COR-L47 (cell line): ENCODE results near the gene TENM4.

Experiments
- DNase-seq: peaks from one replicate; lab custom pipeline; 2025; lab: John Stamatoyannopoulos, UW

The TENM4 gene

DNA sequence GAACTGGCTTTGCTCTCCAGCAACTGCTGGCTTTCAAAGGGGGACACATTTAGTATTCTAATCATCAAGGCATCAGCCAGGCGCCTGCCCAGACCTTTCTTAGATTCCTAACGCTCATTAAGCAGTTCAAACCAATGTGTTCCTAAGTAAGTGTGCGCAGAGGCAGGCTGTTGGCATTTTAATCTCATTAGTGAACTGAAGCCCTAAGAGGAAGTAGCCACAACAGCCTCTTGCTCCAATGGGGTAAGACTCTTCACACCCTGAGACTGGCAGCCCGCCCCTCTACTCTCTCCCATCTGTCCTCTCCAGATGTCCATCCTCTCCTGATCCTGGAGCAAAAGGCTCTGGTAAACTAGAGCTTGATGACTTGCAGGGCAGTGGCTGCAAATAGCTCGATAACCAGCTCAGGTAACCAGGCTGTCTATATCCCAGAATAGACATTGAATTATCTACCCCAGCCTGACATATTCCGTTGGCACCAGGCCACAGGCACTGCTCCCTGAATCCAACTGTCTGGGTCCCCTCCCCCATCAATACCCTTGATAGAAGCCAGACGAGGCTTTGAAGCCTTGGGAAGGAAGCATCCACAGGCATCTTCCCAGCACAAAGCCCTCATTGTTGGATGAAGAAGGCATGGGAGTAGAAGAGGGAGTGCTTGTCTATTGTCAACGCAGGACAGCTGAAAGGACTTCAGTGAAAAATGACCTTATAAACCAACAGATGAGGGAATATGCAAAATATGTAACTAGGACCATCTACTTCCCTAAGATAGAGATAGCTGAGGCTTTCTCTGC lies 321.1 kb downstream of the TENM4 start:
- DNase-seq = no peak

DNA sequence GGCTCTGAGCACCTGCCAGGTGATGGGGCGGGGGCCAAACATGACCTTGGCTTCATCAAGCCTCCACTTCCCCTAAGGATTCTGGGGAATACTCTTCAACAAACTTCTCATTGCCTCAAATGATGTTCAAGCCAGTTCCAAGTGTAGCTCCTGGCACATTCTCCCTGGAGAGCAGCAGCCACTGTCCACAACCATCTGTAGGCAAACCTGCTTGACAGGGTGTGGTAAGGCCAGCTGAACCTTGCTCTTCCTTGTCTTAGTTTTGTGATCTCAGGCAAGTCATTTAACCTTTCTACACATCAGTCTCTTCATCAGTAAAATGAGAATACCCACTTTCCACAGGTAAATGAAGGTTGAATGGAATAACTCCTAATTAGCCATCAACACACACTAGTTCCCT lies 323.3 kb downstream of the TENM4 start:
- no peak for DNase-seq

DNA sequence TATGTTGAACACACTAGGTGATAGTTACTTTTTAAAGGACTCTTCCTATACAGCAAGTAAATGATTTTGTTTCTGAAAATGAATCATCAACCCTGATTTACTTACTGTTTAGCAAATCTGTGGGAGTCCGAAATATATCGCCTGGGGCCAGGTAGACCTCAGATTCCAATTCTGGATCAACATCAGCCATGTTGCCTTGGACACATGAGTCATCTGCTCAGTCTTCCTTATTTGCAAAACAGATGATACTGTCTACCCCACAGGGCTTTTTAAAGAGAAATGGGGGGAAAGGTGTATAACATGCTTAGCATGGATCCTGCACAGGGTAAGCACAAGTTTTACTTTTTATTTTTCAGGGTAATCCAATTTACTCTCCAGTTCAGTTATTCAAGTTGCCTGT lies 324.2 kb downstream of the TENM4 start:
- no peak for DNase-seq

DNA sequence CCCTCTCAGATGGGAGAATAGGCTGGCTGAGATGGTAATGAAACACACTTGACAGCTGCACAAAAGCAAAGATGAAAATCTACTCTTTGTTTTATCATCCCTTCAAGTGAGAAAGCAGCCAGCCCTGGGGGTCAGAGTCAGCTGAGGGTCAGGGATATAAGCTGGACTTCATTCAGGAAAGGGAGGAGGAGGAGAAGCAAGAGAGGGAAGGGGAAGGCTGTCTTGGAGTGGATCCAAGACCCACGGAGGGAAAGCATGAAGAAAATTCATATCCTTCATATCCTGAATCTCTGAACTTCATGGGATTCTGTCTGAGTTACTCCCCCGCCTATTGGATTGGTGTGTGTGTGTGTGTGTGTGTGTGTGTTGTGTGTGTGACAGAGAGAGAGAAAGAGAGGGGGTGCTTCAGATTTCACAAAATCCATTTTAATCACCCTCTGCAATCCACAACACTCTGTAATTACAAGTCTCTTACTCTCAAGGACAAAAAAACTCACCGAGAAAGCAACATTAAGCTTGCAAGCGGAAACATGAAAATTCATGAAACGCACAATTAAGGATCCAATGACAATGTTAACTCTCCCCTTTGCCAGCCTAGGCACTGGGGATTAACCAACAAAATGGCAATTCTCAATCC lies 327.7 kb downstream of the TENM4 start:
- DNase-seq = no peak

DNA sequence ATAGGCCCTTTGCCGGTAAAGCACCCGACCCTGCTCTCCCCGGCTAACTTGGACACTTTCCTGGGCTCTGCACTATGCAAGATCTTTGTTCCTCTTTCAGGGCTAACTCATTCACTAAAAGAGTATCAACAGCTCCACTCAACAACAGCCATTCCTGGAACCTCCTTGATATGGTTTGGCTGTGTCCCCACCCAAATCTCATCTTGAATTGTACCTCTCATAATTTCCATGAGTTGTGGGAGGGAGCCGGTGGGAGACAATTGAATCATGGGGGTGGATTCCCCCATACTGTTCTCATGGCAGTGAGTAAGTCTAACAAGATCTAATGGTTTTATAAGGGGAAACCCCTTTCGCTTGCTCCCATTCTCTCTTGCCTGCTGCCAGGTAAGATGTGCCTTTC lies 330.0 kb downstream of the TENM4 start:
- DNase-seq = no peak

DNA sequence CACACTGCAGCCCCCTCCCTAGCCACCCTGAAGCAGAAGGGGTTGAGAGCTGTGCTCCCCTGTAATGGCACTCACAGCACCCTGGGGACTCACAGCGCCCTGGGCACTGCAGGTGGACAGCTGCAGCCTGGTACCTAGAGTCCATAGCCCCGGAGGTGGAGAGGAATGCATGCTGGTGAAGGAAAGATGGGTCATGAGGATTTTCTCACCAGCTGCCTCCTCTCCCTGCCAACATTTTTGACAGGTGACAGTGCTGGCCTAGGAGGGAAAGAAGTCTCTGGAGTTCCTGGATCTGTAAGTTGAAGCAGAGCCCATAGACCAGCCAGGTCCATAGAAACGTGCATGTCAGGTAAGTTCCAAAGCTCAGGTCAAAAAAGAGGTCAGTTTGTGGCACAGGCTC lies 330.5 kb downstream of the TENM4 start:
- no peak for DNase-seq

DNA sequence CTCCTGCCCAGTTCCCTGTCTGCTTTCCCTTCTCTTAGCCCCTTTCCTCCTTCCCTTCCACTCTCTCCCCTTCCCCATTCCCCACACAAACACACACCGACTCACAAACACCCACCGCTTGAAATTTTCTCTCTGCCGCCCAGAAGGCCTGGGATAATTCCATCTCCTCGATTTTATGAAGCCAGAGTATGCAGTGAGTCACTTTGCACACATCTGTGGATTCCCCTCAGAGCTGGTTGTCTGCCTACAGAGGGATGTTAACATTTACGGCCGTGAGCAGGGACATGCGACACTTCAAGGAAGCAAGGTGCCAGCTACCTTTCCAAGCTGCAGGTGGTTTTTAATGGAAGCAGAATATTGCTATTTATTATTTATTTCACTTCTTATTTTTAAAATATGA lies 332.0 kb downstream of the TENM4 start:
- DNase-seq = no peak

DNA sequence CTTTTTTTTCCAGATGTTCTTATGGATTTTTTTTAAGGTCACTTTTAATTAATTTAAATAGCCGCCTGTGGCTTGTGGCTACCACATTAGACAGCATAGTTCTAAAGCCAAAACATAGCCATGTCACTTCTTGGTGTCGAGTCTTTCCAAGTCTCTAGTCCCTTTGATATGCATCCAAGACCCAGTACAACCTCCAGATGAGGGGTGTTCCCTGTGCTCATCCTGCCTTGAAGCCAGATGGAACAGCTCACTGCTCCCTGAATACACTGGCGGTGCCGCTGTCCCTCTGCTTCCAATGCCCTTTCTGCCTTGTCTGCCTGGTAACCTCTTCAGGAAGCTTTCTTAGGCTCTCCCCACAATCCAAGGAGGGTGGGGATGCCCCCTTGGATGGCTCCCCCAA lies 338.0 kb downstream of the TENM4 start:
- no peak for DNase-seq

DNA sequence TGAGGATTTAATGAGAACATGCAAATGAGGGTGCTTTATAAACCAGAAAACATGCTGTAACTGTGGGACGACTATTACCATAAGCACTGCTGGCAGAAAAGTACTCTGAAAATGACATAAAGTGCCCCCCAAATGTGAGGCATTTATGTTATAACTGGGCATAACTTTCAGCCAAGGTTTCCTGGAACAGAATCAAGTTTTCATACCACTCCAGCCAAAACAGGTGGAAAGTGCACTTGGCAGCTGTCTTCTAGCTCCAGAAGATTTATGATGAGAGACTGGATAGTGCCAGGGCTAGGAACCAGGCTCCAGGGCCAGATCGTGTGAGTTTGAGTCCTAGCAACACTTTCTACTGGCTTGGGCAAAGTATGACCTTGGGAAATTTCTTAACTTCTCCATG lies 339.2 kb downstream of the TENM4 start:
- DNase-seq = no peak

DNA sequence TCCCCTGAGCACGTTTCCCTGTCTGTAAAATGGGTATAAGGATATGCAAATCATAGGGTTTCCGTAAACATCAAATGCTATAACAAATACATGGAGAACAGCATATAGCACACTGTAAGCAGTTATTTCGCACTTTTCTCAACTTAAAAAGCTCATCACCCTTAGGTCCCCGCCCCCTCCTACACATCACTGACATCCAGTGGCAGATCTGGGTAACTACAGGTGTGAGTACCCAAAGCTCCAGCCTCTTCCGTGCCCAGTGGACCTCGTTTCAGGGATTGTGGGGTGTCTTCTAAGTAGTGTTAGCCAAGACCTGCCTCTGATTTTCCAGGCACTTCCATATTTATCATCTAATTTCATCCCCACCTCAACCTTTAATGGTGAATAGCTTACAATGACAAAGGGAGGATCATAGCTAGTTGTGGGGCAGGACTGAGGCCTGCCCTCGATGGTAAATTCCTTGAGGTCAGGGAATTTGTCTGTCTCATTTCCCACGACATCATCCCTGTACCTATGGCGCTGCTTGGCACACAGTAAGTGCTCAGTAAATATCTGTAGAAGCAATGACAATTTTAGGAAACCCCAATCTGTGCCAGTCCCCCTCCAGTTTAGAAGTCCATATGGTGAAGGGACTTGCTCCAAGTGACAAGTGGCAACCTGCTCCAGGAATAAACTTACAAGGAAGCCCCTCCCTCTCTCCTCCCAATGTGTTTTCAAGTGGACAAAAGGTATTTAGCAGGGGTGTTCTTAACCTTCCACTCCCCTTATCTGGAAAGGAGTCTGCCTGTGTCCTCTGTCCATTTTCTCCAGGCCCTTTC lies 340.5 kb downstream of the TENM4 start:
- DNase-seq = peak; percentile 24

DNA sequence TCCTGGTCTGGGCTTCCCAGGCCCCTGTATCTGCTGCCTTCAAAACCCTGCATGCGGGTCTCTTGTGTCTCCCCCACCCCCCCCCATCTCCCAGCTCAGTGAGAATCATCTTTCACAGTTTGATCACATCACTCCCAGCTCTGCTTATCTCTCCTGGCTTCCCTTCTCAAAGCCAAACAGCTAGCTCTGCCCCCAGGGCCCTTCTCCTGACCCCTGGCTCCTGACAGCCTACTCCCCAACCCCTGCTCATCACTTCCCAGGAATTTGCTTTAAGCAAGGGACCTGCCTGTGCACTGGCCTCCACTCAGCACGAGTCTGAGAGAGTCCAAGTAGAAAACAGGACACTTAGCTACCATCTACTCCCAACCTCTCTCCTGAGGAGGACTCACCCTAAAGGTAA lies 342.7 kb downstream of the TENM4 start:
- DNase-seq = no peak

DNA sequence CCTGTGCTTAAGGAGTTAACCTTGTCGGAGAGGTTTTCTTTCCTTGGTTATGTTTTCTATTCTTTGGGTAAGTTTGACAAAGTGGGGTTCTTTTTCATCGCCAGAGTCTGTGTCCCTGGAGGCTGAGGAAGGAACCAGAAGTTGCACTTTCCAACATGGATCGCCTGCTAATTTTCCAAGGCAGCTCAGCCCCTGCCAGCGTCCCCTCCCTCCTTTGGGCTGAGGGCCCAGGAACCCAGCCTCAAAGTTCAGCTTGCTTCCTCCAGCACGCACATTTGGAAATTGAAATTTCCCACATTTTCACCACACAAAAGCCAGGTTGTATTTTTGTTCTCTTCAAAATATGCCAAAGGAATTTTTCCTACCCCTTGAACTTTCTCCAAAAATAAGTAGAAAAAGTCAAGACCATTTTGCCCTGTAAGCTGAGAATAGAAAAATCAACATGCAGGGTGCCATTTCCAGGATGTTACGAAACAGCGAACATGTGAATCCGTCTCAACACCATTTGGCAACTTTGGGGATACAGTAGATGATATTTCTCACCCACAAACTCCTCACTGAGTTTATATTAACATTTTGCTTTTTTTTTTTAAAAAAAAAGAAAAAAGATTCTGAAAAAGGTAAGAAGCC lies 343.5 kb downstream of the TENM4 start:
- no peak for DNase-seq

DNA sequence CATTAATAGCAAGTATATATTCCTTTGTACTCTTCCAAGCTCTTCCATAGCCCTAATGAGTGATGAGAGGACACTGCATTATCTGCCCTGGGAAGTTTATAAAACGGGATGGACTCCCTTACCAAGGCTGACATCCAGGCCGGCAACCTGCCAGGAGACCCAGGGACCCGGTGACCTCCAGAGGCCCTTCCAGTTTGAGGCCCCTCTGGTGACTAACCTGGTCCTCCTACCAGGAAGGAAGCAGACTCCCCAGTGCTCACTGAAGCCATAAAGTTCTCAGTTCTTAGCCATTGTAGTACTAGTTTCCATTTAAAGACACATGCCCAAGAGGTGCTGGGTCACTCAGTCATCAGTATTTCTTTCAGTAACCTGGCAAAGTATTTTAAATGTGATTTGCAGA lies 345.4 kb downstream of the TENM4 start:
- DNase-seq = no peak

DNA sequence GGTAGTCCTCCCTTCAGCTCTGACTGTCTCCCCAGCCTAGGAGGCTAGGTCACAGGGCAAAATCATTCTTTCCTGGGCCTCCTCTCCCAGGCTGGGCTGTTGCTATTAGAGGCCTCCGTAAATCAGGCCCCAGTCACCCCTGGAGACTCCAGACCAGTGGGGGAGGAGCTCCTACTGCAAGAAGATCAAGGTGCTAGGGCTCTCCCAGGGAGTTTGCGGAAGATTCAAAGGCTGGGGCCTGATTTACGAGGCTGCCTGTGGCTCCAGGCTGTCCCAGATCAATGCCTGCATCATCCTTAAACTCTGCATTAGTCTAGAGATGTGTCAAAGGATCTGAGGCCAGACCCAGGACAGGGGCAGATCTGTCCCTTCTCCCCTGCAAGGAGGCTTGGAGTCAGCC lies 346.2 kb downstream of the TENM4 start:
- DNase-seq = no peak

DNA sequence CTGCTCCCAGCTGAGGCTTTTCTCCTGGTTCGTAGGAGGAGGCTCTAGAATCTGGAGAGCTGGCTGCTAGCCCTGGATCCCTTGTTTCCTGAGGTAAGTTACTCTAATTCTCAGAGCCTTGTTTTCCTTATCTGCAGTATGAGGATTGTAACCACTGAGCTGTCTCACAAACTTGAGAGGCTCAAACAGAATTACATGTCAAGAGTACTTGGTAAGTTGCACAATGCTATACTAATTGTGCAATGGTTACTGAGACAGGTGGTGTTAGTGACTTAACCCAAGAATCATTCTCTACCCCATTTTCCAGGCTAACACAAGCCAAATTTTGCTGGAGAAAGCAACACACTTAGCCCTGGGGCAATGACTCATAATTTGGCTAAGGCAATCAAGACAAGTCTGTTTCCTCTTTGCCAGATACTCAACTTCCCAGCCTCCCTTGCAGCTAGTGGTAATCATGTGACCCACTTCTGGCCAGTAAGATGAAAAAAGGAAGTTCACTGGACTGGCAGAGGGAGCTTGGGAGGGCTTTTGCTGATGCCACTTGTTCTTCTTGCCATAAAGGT lies 348.0 kb downstream of the TENM4 start:
- DNase-seq = no peak

DNA sequence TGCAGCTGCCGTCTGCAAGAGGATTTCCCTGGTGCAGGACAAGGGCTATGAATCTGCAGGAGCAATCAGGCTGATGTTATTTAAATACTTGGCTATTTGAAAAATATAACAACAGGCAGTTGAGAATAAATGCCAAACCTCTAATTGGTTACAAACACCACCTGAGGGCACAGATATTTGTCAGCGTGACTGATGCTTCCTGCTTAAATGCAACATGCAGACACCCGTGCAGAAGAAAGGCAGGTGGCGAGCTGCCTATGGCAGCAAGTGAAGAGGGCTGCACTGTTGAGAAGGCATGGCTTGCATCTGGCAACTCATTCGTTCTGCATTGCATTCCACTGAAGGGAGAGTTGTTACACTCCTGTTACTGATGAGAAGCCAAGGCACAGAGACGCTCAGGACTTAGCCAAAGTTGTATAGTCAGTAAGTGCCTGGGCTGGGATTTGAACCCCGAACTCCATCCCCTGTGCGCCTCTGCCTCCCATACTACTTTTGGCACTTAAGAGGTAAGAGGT lies 350.6 kb downstream of the TENM4 start:
- no peak for DNase-seq

DNA sequence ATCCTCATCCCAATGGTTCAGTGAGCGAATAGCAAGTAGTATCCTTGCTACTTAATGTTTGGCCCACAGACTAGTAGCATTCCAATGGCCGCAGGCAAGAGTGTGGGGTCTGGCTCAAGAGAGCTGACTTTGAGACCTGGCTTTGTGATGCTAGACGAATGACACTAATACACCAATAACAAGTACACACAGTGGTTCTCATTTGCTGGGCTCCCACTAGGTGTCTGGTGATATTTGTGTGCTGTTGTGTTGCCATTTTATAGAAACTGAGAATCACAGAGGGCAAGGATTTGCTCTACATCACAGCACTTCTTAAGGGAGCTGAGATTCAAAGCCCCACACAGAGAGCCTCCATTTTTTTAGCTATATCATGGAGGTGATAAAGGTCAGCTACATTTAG lies 351.2 kb downstream of the TENM4 start:
- no peak for DNase-seq

DNA sequence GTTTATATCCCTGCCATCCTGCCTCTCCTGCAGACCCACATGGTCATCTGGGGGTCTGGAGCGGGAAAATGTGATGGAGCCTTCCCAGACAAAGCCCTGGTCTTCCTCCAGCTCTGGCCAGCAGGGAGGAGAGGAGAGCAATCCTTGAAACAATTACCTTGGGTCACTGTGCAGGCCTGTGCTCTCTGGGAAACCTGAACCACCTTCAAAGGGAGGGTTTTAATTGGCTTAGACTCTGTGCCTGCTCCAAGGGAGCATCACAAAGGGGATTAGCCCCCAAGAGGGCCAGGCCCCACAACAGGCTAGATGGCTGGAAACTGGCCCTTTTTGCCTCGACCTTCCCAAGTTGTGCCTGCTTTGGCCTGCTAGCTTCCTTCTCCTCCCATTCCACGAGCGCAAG lies 351.9 kb downstream of the TENM4 start:
- DNase-seq = no peak

DNA sequence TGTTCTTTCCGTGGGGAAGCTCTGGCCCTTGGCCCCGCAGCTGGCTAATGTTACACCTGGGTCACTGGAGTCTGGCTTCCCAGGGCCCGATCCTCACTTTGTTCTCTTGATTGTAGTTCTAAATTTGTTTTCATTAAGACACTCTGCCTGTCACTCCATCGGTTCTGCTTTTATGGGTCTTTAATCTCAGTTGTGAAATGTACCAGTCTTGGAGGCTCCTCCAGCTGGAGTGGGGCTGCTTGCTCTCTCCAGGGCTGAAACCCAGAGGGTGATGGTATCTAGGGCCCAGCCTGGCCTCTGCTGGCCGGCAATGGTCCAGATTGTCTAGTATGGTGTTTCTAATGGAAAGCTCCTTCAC lies 352.9 kb downstream of the TENM4 start:
- no peak for DNase-seq

DNA sequence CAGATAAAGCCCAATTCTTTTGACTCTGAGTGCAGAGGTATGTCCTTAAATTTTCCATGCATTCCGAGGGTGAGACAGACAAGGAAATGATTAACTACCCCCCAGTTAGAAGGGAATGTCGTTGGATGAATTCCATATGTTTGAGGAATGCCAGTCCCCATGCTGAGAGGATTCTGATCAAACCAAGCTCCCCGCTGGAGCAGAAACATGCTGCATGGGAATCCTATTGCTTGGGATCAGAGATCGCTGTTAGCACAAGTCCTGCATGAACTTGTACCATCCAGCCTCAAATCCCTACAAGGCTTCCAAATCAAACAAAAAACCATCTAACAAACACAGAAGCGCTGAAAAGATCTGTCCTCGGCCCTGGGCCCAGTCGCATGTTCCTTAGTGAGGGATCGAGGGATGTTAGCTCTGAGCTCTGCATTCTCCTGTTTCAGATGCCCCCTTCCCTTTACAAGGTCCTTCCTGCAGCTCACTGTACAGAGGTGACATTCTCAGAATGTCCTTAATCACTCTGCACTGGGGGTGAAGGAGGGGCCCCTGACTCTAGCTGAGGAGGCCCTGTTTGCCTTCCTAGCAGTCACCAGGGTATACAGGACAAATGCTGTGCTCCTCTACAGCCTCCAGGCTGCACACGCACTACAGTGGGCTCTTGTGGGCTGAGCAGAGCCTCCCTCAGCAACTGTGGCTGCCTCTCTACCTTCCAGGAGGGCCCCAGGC lies 353.4 kb downstream of the TENM4 start:
- no peak for DNase-seq

DNA sequence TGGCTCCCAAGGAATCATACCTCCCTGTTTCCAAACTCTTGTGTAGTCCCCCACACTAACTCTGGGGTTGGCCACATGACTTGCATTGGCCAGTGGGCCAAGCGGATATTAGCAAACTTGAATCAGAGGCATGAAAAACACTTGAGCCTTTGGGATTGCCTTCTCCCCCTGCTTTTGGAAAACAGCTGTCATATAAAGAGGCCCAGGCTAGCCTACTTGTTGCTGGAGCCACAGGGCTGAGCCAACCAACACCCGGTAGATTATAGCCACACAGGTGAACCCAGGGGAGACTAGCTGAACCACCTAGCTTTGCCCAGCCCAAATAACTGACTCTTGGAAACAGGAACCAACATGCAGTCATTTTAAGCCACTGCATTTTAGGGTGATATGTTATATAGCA lies 354.8 kb downstream of the TENM4 start:
- DNase-seq = no peak

DNA sequence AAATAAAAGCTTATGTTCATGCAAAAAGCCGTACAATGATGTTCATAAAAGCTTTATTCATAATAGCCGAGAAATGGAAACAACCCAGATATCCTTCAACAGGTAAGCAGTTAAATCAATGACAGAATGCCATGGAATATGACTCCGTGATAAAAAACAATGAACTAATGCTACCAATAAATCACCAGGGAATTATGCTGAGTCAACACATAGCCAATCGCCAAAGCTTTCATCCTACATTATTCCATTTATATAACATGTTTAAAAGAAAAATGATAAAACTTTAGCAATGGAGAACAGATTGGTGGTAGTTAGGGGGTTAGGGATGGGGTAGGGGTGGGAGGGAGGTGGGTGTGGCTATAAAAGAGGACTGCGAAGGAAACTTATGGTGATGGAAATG lies 356.4 kb downstream of the TENM4 start:
- DNase-seq = no peak
